ENCODE data around the gene MARCHF3.

The MARCHF3 gene

GRCh38 chr5:126984632-126985031 is 45.7 kb downstream of the MARCHF3 start:
- Histone ChIP-seq H3K27ac (ENCODE audit: low read depth, low read length, poor library complexity, severe bottlenecking) (no peak overlapping the region), H3K4me2 (ENCODE audit: low read length) (no peak overlapping the region), H4K20me1 (ENCODE audit: insufficient read depth, low read length) (no peaks in the 10 kb centered on the region), H3K79me2 (ENCODE audit: insufficient read depth, low read length) (no peaks in the 10 kb centered on the region), H3K9me3 (ENCODE audit: low read length) (no peaks in the 10 kb centered on the region), H3K9ac (ENCODE audit: low read length) (no peak overlapping the region), H2AFZ (ENCODE audit: low read length) (no peak overlapping the region), H3F3A (ENCODE audit: insufficient read depth, low read length) (no peaks in the 10 kb centered on the region), H3K9me2 (ENCODE audit: low read depth, low read length) (no peaks in the 10 kb centered on the region), H3K4me1 (ENCODE audit: insufficient read depth, low read length, severe bottlenecking) (peaks cover 7% of the 10 kb centered on the region), H3K27me3 (ENCODE audit: insufficient read depth, low read length) (no peaks in the 10 kb centered on the region), H3K36me3 (ENCODE audit: insufficient read depth, low read length) (no peaks in the 10 kb centered on the region), H3K4me3 (ENCODE audit: low read depth, low read length, poor library complexity, severe bottlenecking) (no peak overlapping the region)
- TF ChIP-seq CTCF (IDR thresholded peaks at IDR 0.05; ENCODE audit: low read length) (no peak), EZH2 (IDR thresholded peaks at IDR 0.05; ENCODE audit: borderline replicate concordance, low read length) (no peak)

GRCh38 chr5:126983874-126984266 is 46.5 kb downstream of the MARCHF3 start:
- Histone ChIP-seq H3K79me2 (ENCODE audit: insufficient read depth, low read length) (no peaks in the 10 kb centered on the region), H2AFZ (ENCODE audit: low read length) (no peak overlapping the region), H4K20me1 (ENCODE audit: insufficient read depth, low read length) (no peaks in the 10 kb centered on the region), H3K27ac (ENCODE audit: low read depth, low read length, poor library complexity, severe bottlenecking) (no peak overlapping the region), H3K9ac (ENCODE audit: low read length) (no peak overlapping the region), H3K4me3 (ENCODE audit: low read depth, low read length, poor library complexity, severe bottlenecking) (no peak overlapping the region), H3K36me3 (ENCODE audit: insufficient read depth, low read length) (no peaks in the 10 kb centered on the region), H3K27me3 (ENCODE audit: insufficient read depth, low read length) (no peaks in the 10 kb centered on the region), H3K4me2 (ENCODE audit: low read length) (no peak overlapping the region), H3F3A (ENCODE audit: insufficient read depth, low read length) (no peaks in the 10 kb centered on the region), H3K4me1 (ENCODE audit: insufficient read depth, low read length, severe bottlenecking) (peaks cover 7% of the 10 kb centered on the region), H3K9me2 (ENCODE audit: low read depth, low read length) (no peaks in the 10 kb centered on the region), H3K9me3 (ENCODE audit: low read length) (no peaks in the 10 kb centered on the region)
- TF ChIP-seq EZH2 (IDR thresholded peaks at IDR 0.05; ENCODE audit: borderline replicate concordance, low read length): no peak
- no peak for TF ChIP-seq CTCF (IDR thresholded peaks at IDR 0.05; ENCODE audit: low read length)

GRCh38 chr5:126982926-126983873 is 47.2 kb downstream of the MARCHF3 start:
- Histone ChIP-seq H3K79me2 (ENCODE audit: insufficient read depth, low read length) (no peaks in the 10 kb centered on the region), H3K4me1 (ENCODE audit: insufficient read depth, low read length, severe bottlenecking) (peaks cover 4% of the 10 kb centered on the region), H3K9me2 (ENCODE audit: low read depth, low read length) (no peaks in the 10 kb centered on the region), H3K9ac (ENCODE audit: low read length) (no peak overlapping the region), H4K20me1 (ENCODE audit: insufficient read depth, low read length) (no peaks in the 10 kb centered on the region), H2AFZ (ENCODE audit: low read length) (no peak overlapping the region), H3K27me3 (ENCODE audit: insufficient read depth, low read length) (no peaks in the 10 kb centered on the region), H3K4me2 (ENCODE audit: low read length) (no peak overlapping the region), H3F3A (ENCODE audit: insufficient read depth, low read length) (no peaks in the 10 kb centered on the region), H3K9me3 (ENCODE audit: low read length) (no peaks in the 10 kb centered on the region), H3K27ac (ENCODE audit: low read depth, low read length, poor library complexity, severe bottlenecking) (no peak overlapping the region), H3K36me3 (ENCODE audit: insufficient read depth, low read length) (no peaks in the 10 kb centered on the region), H3K4me3 (ENCODE audit: low read depth, low read length, poor library complexity, severe bottlenecking) (no peak overlapping the region)
- TF ChIP-seq CTCF (IDR thresholded peaks at IDR 0.05; ENCODE audit: low read length) (no peak), EZH2 (IDR thresholded peaks at IDR 0.05; ENCODE audit: borderline replicate concordance, low read length) (no peak)

Data from OCI-LY1 (cell line).